CD14-positive monocyte (primary cell): ENCODE measurements around the gene KIAA0040. TPM values are rescaled to one million over a fixed set of nuclear protein-coding genes. Genes with fewer than 3 reads are reported as not detected.

ENCODE experiments used
- DNase-seq, 3 donors: peaks; one replicate each; pipeline ENCODE4 v3.0.0-alpha.2; 2011 to 2022
- H2AFZ ChIP-seq: 2 replicates; pipeline ENCODE4 v1.6.0; 2012; ENCODE audit warnings: mild to moderate bottlenecking, low read depth, low read length, inconsistent platforms; ENCODE audit not compliant: insufficient read depth, poor library complexity, severe bottlenecking
- H3K27ac ChIP-seq, 2 donors: 1 replicate in 1 of 2; 2 replicates in 1 of 2; pipeline ENCODE4 v1.5.1; 2012 to 2013; ENCODE audit warnings: low read length in 2 of 2, control low read depth in 1 of 2, inconsistent platforms in 1 of 2, low read depth in 1 of 2, mild to moderate bottlenecking in 1 of 2
- H3K27me3 ChIP-seq, 2 donors: one replicate each; pipeline versions ENCODE4 v1.6.0 to v1.6.1; 2011 to 2013; ENCODE audit warnings: low read length in 2 of 2; ENCODE audit not compliant: control insufficient read depth in 2 of 2, insufficient read depth in 2 of 2
- H3K36me3 ChIP-seq, 2 donors: replicated peaks in 1 of 2; 1 replicate in 1 of 2; 2 replicates in 1 of 2; pipeline versions ENCODE4 v1.5.1 to v1.6.1; 2012 to 2013; ENCODE audit warnings: low read length in 2 of 2, control low read depth in 1 of 2, inconsistent platforms in 1 of 2, mild to moderate bottlenecking in 1 of 2; ENCODE audit not compliant: insufficient read depth in 2 of 2, control insufficient read depth in 1 of 2
- H3K4me1 ChIP-seq, 2 donors: 1 replicate in 1 of 2; 2 replicates in 1 of 2; pipeline versions ENCODE4 v1.5.1 to v1.6.1; 2012 to 2013; ENCODE audit warnings: low read length in 2 of 2, control low read depth in 1 of 2, inconsistent platforms in 1 of 2, mild to moderate bottlenecking in 1 of 2, moderate library complexity in 1 of 2; ENCODE audit not compliant: insufficient read depth in 2 of 2, control insufficient read depth in 1 of 2
- H3K4me2 ChIP-seq: replicated peaks from 2 replicates; pipeline ENCODE3; 2012; ENCODE audit warnings: low read length, moderate library complexity, mild to moderate bottlenecking; ENCODE audit not compliant: poor library complexity, severe bottlenecking; ENCODE audit errors: extremely low read depth
- H3K4me3 ChIP-seq, 3 experiments: fragments of 200-600 bp in 1 of 3; sonication (generic) in 1 of 3; replicated peaks in 1 of 3; 1 replicate in 2 of 3; 2 replicates in 1 of 3; pipeline ENCODE4 v1.5.1; 2011 to 2013; ENCODE audit warnings: low read length in 3 of 3, mild to moderate bottlenecking in 3 of 3, control low read depth in 2 of 3, low read depth in 2 of 3, inconsistent platforms in 1 of 3, moderate library complexity in 1 of 3
- H3K79me2 ChIP-seq: 2 replicates; pipeline ENCODE4 v1.6.0; 2012; ENCODE audit warnings: mild to moderate bottlenecking, control low read depth, inconsistent platforms, low read length, moderate library complexity; ENCODE audit not compliant: insufficient read depth
- H3K9ac ChIP-seq: 2 replicates; pipeline ENCODE4 v1.6.0; 2017; ENCODE audit warnings: low read length, mild to moderate bottlenecking; ENCODE audit not compliant: insufficient read depth, poor library complexity, severe bottlenecking
- H3K9me3 ChIP-seq, 2 donors: replicated peaks in 1 of 2; 1 replicate in 1 of 2; 2 replicates in 1 of 2; pipeline versions ENCODE4 v1.5.1 to v1.6.1; 2012 to 2013; ENCODE audit warnings: low read length in 2 of 2, control low read depth in 1 of 2; ENCODE audit not compliant: control insufficient read depth in 1 of 2, insufficient read depth in 1 of 2
- H4K20me1 ChIP-seq: 2 replicates; pipeline ENCODE4 v1.6.0; 2012; ENCODE audit warnings: mild to moderate bottlenecking, low read length, control low read depth, moderate library complexity; ENCODE audit not compliant: insufficient read depth
- H3K27ac Mint-ChIP-seq, 7 donors: one replicate each; pipeline ENCODE4 v1.8.0; 2020; ENCODE audit warnings: mild to moderate bottlenecking in 7 of 7, mixed read lengths in 7 of 7, moderate library complexity in 6 of 7, inconsistent platforms in 2 of 7
- H3K27me3 Mint-ChIP-seq, 3 donors: one replicate each; pipeline ENCODE4 v1.8.0; 2021 to 2022; ENCODE audit warnings: low read depth in 3 of 3, mild to moderate bottlenecking in 3 of 3, mixed read lengths in 3 of 3, moderate library complexity in 3 of 3, inconsistent platforms in 1 of 3
- H3K36me3 Mint-ChIP-seq, 2 donors: one replicate each; pipeline ENCODE4 v1.8.0; 2020; ENCODE audit warnings: mixed read lengths in 2 of 2, inconsistent platforms in 1 of 2, mild to moderate bottlenecking in 1 of 2
- H3K4me1 Mint-ChIP-seq: one replicate; pipeline ENCODE4 v1.8.0; 2020; ENCODE audit warnings: mild to moderate bottlenecking, mixed read lengths
- H3K4me3 Mint-ChIP-seq, 2 donors: one replicate each; pipeline ENCODE4 v1.8.0; 2020; ENCODE audit warnings: mild to moderate bottlenecking in 2 of 2, mixed read lengths in 2 of 2, moderate library complexity in 1 of 2
- H3K9me3 Mint-ChIP-seq, 7 donors: one replicate each; pipeline ENCODE4 v1.8.0; 2020 to 2022; ENCODE audit warnings: mixed read lengths in 7 of 7, mild to moderate bottlenecking in 6 of 7, moderate library complexity in 6 of 7, inconsistent platforms in 2 of 7
- CTCF ChIP-seq: fragments of 200-600 bp; IDR thresholded peaks from one replicate; pipeline ENCODE4 v1.8.0; 2022; ENCODE audit warnings: antibody characterized with exemption, mild to moderate bottlenecking
- WGBS: methylation state at CpG from one replicate; pipeline ENCODE4 v1.1.5; 2013; ENCODE audit warnings: missing lambda C conversion rate; ENCODE audit not compliant: insufficient coverage; 5-methylcytosine and 5-hydroxymethylcytosine counted together
- intact Hi-C, 2 donors: fragments of 100-400 bp; cut with micrococcal nuclease; formaldehyde crosslinking; loops; one replicate each; pipeline versions ENCODE4 v1.15.0 to v1.15.1; 2023
- polyA plus RNA-seq, 3 donors: library from polyadenylated mRNA; depleted of rRNA in 1 of 3; unstranded in 2 of 3; stranded (reverse) in 1 of 3; fragments of 300-500 nt in 2 of 3; fragments of >200 nt in 1 of 3; fragmentation: Illumina TruSeq in 2 of 3; gene quantifications; 1 replicate in 2 of 3; 2 replicates in 1 of 3; pipeline ENCODE4 v1.2.3, GENCODE V29; 2012 to 2021

Gene KIAA0040
- polyA plus RNA-seq, 3 donors = 24.0 to 35.4 (median 25.9) TPM

DNA sequence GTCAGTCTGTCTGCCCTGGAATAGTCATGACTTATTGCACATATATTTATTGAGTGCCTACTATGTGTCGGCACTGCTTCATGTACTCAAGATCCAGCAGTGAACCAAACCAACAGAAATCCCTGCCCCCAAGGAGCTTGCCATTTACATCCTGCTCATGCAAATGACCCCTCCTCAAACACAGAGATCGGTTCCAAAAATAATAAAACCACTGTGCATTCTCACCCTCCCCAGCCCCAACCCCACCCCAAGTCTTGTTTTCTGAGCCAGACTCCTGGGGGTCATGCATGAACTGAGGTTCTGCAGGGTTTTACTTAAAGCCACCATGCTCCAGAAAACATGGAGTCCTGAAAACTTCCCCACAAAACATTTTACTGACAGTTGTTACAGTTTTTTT lies 61.9 kb downstream of the KIAA0040 start:
- Mint-ChIP-seq H3K4me1 (peaks cover 36% of the 10 kb centered on the region), H3K9me3 (peaks cover 0 to 2% (median 0%) of the 10 kb centered on the region in 7 donors), H3K4me3 (no peak overlapping the region), H3K27me3 (peaks cover 0 to 1% (median under 1%) of the 10 kb centered on the region in 3 donors), H3K36me3 (no peaks in the 10 kb centered on the region), H3K27ac (no peak overlapping the region)
- Histone ChIP-seq H3K9ac (no peak overlapping the region), H3K36me3 (no peaks in the 10 kb centered on the region), H3K79me2 (no peaks in the 10 kb centered on the region), H3K9me3 (no peaks in the 10 kb centered on the region), H2AFZ (no peak overlapping the region), H3K4me1 (peaks cover 28 to 33% of the 10 kb centered on the region in 2 donors), H3K27me3 (no peaks in the 10 kb centered on the region), H3K4me3 (no peak overlapping the region), H3K4me2 (no peak overlapping the region), H3K27ac (no peak overlapping the region), H4K20me1 (no peaks in the 10 kb centered on the region)
- intact Hi-C loops = no loop called here
- TF ChIP-seq CTCF = no peak
- 100% methylated on average over 1 of the region's 2 CpGs for WGBS
- no peak for DNase-seq

GRCh38 chr1:175129997-175130648 lies 62.5 kb downstream of the KIAA0040 start:
- Mint-ChIP-seq H3K9me3 (peaks cover 0 to 2% (median 0%) of the 10 kb centered on the region in 7 donors), H3K36me3 (no peaks in the 10 kb centered on the region), H3K27me3 (peaks cover 0 to 1% (median 0%) of the 10 kb centered on the region in 3 donors), H3K4me1 (peaks cover 38% of the 10 kb centered on the region), H3K4me3 (no peak overlapping the region), H3K27ac (peak overlapping the region in 1 of 7 donors; percentile 69)
- no peaks in the 10 kb centered on the region for H3K79me2 ChIP-seq
- DNase-seq = no peak
- H3K9me3 ChIP-seq = no peaks in the 10 kb centered on the region
- H2AFZ ChIP-seq = peak overlapping the region; percentile 41
- H3K27me3 ChIP-seq = no peaks in the 10 kb centered on the region
- no peak overlapping the region for H3K27ac ChIP-seq
- TF ChIP-seq CTCF = no peak
- H3K4me1 ChIP-seq = peaks cover 31 to 39% of the 10 kb centered on the region in 2 donors
- no peaks in the 10 kb centered on the region for H3K36me3 ChIP-seq
- intact Hi-C loops = loop anchor here in 1 of 2 donors (5.0 kb wide), 1 partner anchor 93 kb away; no protein-coding TSS in a partner anchor
- no peak overlapping the region for H3K4me3 ChIP-seq
- H3K4me2 ChIP-seq = no peak overlapping the region
- no peak overlapping the region for H3K9ac ChIP-seq
- WGBS = 93% methylated on average over 3 of the region's 5 CpGs
- H4K20me1 ChIP-seq = no peaks in the 10 kb centered on the region
